H9 (cell line): ENCODE results near the gene GBE1. TPM values are rescaled to one million over a fixed set of nuclear protein-coding genes. Genes with fewer than 3 reads are reported as not detected.

Experiments used
- DNase-seq: peaks from one replicate; pipeline ENCODE4 v3.0.0-alpha.2; 2017
- H2AFZ ChIP-seq: one replicate; pipeline ENCODE4 v1.6.1; 2013; ENCODE audit warnings: mild to moderate bottlenecking, low read length, control low read depth, moderate library complexity
- H2AK5ac ChIP-seq: 2 replicates; pipeline ENCODE4 v1.6.1; 2013; ENCODE audit warnings: low read length, control low read depth, mixed read lengths; ENCODE audit not compliant: insufficient read length
- H2BK120ac ChIP-seq: one replicate; pipeline ENCODE4 v1.6.1; 2013; ENCODE audit warnings: low read depth, mild to moderate bottlenecking, low read length, control low read depth, inconsistent platforms; ENCODE audit not compliant: poor library complexity, severe bottlenecking
- H2BK12ac ChIP-seq: 2 replicates; pipeline ENCODE4 v1.6.1; 2013; ENCODE audit warnings: low read length, control low read depth, mixed read lengths, low read depth; ENCODE audit not compliant: insufficient read length
- H2BK15ac ChIP-seq: 2 replicates; pipeline ENCODE4 v1.6.1; 2013; ENCODE audit warnings: low read depth, low read length, control low read depth
- H2BK20ac ChIP-seq: one replicate; pipeline ENCODE4 v1.6.1; 2013; ENCODE audit warnings: low read depth, mild to moderate bottlenecking, low read length, control low read depth, inconsistent platforms; ENCODE audit not compliant: poor library complexity, severe bottlenecking
- H2BK5ac ChIP-seq: 2 replicates; pipeline ENCODE4 v1.6.1; 2013; ENCODE audit warnings: low read length, control low read depth, mixed read lengths; ENCODE audit not compliant: insufficient read length
- H3K14ac ChIP-seq: 2 replicates; pipeline ENCODE4 v1.6.1; 2013; ENCODE audit warnings: low read length, control low read depth; ENCODE audit not compliant: insufficient read depth
- H3K18ac ChIP-seq: 2 replicates; pipeline ENCODE4 v1.6.1; 2013; ENCODE audit warnings: low read depth, mild to moderate bottlenecking, mixed read lengths, low read length, control low read depth; ENCODE audit not compliant: insufficient read length
- H3K23ac ChIP-seq: 2 replicates; pipeline ENCODE4 v1.6.1; 2013; ENCODE audit warnings: low read length, control low read depth, mixed read lengths, low read depth; ENCODE audit not compliant: insufficient read length
- H3K23me2 ChIP-seq: 2 replicates; pipeline ENCODE4 v1.6.1; 2013; ENCODE audit warnings: low read depth, mild to moderate bottlenecking, mixed read lengths, low read length, control low read depth; ENCODE audit not compliant: insufficient read length, poor library complexity, severe bottlenecking
- H3K27ac ChIP-seq: 2 replicates; pipeline ENCODE4 v1.5.1; 2013; ENCODE audit warnings: low read length, control low read depth, mixed read lengths, low read depth; ENCODE audit not compliant: insufficient read length
- H3K27me3 ChIP-seq: 2 replicates; pipeline ENCODE4 v1.6.1; 2013; ENCODE audit warnings: low read length, control low read depth, inconsistent platforms; ENCODE audit not compliant: insufficient read depth
- H3K4ac ChIP-seq: 2 replicates; pipeline ENCODE4 v1.6.1; 2013; ENCODE audit warnings: low read depth, mild to moderate bottlenecking, control low read depth, inconsistent platforms, low read length, moderate library complexity
- H3K4me1 ChIP-seq: 2 replicates; pipeline ENCODE4 v1.6.1; 2013; ENCODE audit warnings: low read length, control low read depth, inconsistent platforms; ENCODE audit not compliant: insufficient read depth
- H3K4me2 ChIP-seq: 2 replicates; pipeline ENCODE4 v1.6.1; 2013; ENCODE audit warnings: low read length, control low read depth, mixed read lengths; ENCODE audit not compliant: insufficient read length, insufficient read depth
- H3K56ac ChIP-seq: 2 replicates; pipeline ENCODE4 v1.6.1; 2013; ENCODE audit warnings: low read depth, mild to moderate bottlenecking, mixed read lengths, low read length, control low read depth; ENCODE audit not compliant: insufficient read length
- H3K79me1 ChIP-seq: 2 replicates; pipeline ENCODE4 v1.6.1; 2013; ENCODE audit warnings: low read depth, mild to moderate bottlenecking, moderate library complexity, low read length, control low read depth, inconsistent platforms; ENCODE audit not compliant: insufficient read depth, poor library complexity, severe bottlenecking
- H3K79me2 ChIP-seq: 2 replicates; pipeline ENCODE4 v1.6.1; 2013; ENCODE audit warnings: low read length, control low read depth, inconsistent platforms; ENCODE audit not compliant: insufficient read depth
- H3K9ac ChIP-seq: 2 replicates; pipeline ENCODE4 v1.6.1; 2013; ENCODE audit warnings: low read length, control low read depth, mixed read lengths; ENCODE audit not compliant: insufficient read length; ENCODE audit errors: extremely low read depth
- H3K9me3 ChIP-seq: one replicate; pipeline ENCODE4 v1.6.1; 2013; ENCODE audit warnings: low read depth, low read length, inconsistent platforms; ENCODE audit not compliant: control insufficient read depth
- H3T11ph ChIP-seq: one replicate; pipeline ENCODE4 v1.6.1; 2013; ENCODE audit warnings: mild to moderate bottlenecking, low read length, control low read depth, inconsistent platforms
- H4K20me1 ChIP-seq: one replicate; pipeline ENCODE4 v1.6.1; 2013; ENCODE audit not compliant: control insufficient read depth, insufficient read length, insufficient read depth
- H4K5ac ChIP-seq: 2 replicates; pipeline ENCODE4 v1.6.1; 2013; ENCODE audit warnings: low read depth, mild to moderate bottlenecking, mixed read lengths, low read length, control low read depth; ENCODE audit not compliant: insufficient read length
- H4K8ac ChIP-seq: replicated peaks from 2 replicates; pipeline ENCODE4 v1.6.1; 2013; ENCODE audit warnings: low read length, control low read depth, mixed read lengths, low read depth; ENCODE audit not compliant: insufficient read length
- H4K91ac ChIP-seq: 2 replicates; pipeline ENCODE4 v1.6.1; 2013; ENCODE audit warnings: low read depth, mild to moderate bottlenecking, moderate library complexity, mixed read lengths, low read length, control low read depth; ENCODE audit not compliant: insufficient read length
- H3K27ac Mint-ChIP-seq, 3 experiments: 2 replicates in 2 of 3; 3 replicates in 1 of 3; pipeline ENCODE4 v1.8.0; 2020 to 2021; ENCODE audit warnings: mixed read lengths in 3 of 3, mild to moderate bottlenecking in 1 of 3, moderate library complexity in 1 of 3
- H3K27me3 Mint-ChIP-seq: 2 replicates; pipeline ENCODE4 v1.8.0; 2021; ENCODE audit warnings: low read depth, mild to moderate bottlenecking, moderate library complexity, mixed read lengths
- H3K36me3 Mint-ChIP-seq, 3 experiments: 2 replicates in 2 of 3; 3 replicates in 1 of 3; pipeline ENCODE4 v1.8.0; 2020 to 2021; ENCODE audit warnings: low read depth in 3 of 3, mixed read lengths in 3 of 3; ENCODE audit not compliant: insufficient read depth in 1 of 3
- H3K4me1 Mint-ChIP-seq, 2 experiments: 2 replicates each; pipeline ENCODE4 v1.8.0; 2020; ENCODE audit warnings: mixed read lengths in 2 of 2
- H3K4me3 Mint-ChIP-seq, 2 experiments: 2 replicates in 1 of 2; 3 replicates in 1 of 2; pipeline ENCODE4 v1.8.0; 2020 to 2021; ENCODE audit warnings: mild to moderate bottlenecking in 2 of 2, mixed read lengths in 2 of 2, moderate library complexity in 1 of 2
- H3K9me3 Mint-ChIP-seq, 2 experiments: 2 replicates in 1 of 2; 3 replicates in 1 of 2; pipeline ENCODE4 v1.8.0; 2020; ENCODE audit warnings: mild to moderate bottlenecking in 2 of 2, mixed read lengths in 2 of 2, moderate library complexity in 1 of 2
- WGBS: extraction: QIAGEN DNeasy Blood & Tissue Kit; methylation state at CpG from one replicate; pipeline ENCODE4 v1.1.7; 2013; ENCODE audit warnings: missing lambda C conversion rate, low lambda C conversion rate, mixed read lengths; ENCODE audit not compliant: insufficient read length; ENCODE audit errors: extremely low coverage; 5-methylcytosine and 5-hydroxymethylcytosine counted together
- total RNA-seq: library from RNA; stranded (reverse); gene quantifications from 2 replicates; pipeline ENCODE4 v1.2.1, GENCODE V29; 2021
- TF ChIP-seq, protein P1 (sequence below): fragments of 200-600 bp; sonication (generic); conservative IDR thresholded peaks from 3 replicates; pipeline ENCODE4 v1.8.0; 2021; ENCODE audit warnings: antibody characterized with exemption, mild to moderate bottlenecking

Gene GBE1
- total RNA-seq, 1 experiment from 2014 or later: 13.8 TPM

- no peak overlapping the region for H2AFZ ChIP-seq
- H3K27me3 ChIP-seq: no peaks in the 10 kb centered on the region
- H3K9ac ChIP-seq: no peak overlapping the region
- H3T11ph ChIP-seq: no peak overlapping the region
- no peak overlapping the region for H3K56ac ChIP-seq
- H2BK12ac ChIP-seq: no peak overlapping the region
- no peak overlapping the region for H2BK120ac ChIP-seq
- no peak overlapping the region for H3K4me2 ChIP-seq
- no peak overlapping the region for H3K14ac ChIP-seq
- no peak overlapping the region for H4K5ac ChIP-seq
- Mint-ChIP-seq H3K4me3 (no peak overlapping the region), H3K9me3 (no peaks in the 10 kb centered on the region), H3K36me3 (no peaks in the 10 kb centered on the region), H3K4me1 (no peaks in the 10 kb centered on the region), H3K27me3 (no peaks in the 10 kb centered on the region), H3K27ac (no peak overlapping the region)
- TF ChIP-seq, protein P1, sequence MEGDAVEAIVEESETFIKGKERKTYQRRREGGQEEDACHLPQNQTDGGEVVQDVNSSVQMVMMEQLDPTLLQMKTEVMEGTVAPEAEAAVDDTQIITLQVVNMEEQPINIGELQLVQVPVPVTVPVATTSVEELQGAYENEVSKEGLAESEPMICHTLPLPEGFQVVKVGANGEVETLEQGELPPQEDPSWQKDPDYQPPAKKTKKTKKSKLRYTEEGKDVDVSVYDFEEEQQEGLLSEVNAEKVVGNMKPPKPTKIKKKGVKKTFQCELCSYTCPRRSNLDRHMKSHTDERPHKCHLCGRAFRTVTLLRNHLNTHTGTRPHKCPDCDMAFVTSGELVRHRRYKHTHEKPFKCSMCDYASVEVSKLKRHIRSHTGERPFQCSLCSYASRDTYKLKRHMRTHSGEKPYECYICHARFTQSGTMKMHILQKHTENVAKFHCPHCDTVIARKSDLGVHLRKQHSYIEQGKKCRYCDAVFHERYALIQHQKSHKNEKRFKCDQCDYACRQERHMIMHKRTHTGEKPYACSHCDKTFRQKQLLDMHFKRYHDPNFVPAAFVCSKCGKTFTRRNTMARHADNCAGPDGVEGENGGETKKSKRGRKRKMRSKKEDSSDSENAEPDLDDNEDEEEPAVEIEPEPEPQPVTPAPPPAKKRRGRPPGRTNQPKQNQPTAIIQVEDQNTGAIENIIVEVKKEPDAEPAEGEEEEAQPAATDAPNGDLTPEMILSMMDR: peak; percentile 61; the same call in 2 of the 3 replicates
- H2BK5ac ChIP-seq: no peak overlapping the region
- no peak overlapping the region for H3K4ac ChIP-seq
- no peaks in the 10 kb centered on the region for H3K23me2 ChIP-seq
- no peak overlapping the region for H4K91ac ChIP-seq
- no peaks in the 10 kb centered on the region for H3K4me1 ChIP-seq
- no peaks in the 10 kb centered on the region for H3K9me3 ChIP-seq
- WGBS: no CpG with 5 or more reads among the region's 2 CpGs
- no peak overlapping the region for H2BK20ac ChIP-seq
- H4K20me1 ChIP-seq: no peaks in the 10 kb centered on the region
- no peak for DNase-seq
- H3K27ac ChIP-seq: no peak overlapping the region
- H4K8ac ChIP-seq: no peak overlapping the region
- no peak overlapping the region for H2AK5ac ChIP-seq
- no peak overlapping the region for H2BK15ac ChIP-seq
- no peaks in the 10 kb centered on the region for H3K79me1 ChIP-seq
- H3K18ac ChIP-seq: no peak overlapping the region
- H3K23ac ChIP-seq: no peak overlapping the region
- no peaks in the 10 kb centered on the region for H3K79me2 ChIP-seq
Measured at GRCh38 chr3:81643721-81644120, 117.7 kb downstream of the GBE1 start.
